Measurements from ENCODE around the gene CLASRP.

The CLASRP gene

GRCh38 chr19:45087531-45087930 lies 48.7 kb downstream of the CLASRP start:
- no peak for DNase-seq (ENCODE audit: low spot score)

DNA sequence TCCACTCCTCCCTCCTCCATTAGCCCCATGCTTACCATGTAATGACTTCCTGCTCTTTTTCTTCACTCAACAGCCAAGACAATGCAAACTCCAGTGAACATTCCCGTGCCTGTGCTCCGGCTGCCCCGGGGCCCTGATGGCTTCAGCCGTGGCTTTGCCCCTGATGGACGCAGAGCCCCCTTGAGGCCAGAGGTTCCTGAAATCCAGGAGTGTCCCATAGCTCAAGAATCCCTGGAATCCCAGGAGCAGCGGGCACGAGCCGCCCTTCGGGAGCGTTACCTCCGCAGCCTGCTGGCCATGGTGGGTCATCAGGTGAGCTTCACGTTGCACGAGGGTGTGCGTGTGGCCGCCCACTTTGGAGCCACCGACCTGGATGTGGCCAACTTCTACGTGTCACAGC lies 51.2 kb downstream of the CLASRP start:
- DNase-seq (ENCODE audit: low spot score): no peak

- no peak for DNase-seq (ENCODE audit: low spot score)
These were observed 51.8 kb downstream of the CLASRP start for GRCh38 chr19:45090606-45091005.

- DNase-seq (ENCODE audit: low spot score): peak; percentile 99
These were observed 52.4 kb downstream of the CLASRP start for GRCh38 chr19:45091031-45091923.

DNA sequence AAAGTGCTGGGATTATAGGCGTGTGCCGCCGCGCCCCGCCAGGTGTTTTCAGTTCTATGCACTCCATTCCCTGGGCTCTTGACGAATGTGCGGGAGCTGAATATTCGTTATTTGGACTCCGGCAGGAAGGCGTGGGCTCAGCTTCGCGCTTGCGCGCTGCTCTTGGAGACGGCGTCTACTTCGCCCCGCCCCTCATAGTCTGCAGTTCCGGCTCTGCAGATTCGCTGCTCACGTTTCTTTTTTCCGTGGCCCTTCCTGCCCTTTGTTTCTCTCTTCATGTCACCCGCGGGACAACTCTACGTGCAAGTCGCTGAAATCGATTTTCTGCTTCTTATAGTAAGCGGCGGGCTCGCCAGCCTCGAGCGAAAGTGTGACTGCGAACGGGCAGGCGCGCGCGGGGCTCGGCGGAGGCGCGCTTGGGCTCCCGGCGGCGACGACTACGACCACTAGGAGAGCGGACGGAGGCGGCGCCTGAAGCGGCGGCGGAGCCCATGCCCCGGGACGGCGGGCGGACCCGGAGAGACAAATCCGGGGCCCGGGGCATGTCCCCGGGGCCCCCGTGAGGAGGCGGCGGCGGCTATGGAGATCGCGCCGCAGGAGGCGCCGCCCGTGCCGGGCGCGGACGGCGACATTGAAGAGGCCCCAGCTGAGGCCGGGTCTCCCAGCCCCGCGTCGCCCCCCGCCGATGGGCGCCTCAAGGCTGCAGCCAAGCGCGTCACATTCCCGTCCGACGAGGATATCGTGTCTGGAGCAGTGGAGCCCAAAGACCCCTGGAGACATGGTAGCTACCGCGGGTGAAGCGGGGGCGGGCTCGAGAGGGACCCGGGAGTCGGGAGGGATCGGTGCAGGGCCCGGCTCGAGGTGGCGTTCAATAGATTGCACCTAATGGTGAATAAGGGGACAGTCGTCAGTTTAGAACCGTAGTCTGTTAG lies 54.2 kb downstream of the CLASRP start, which contains the start of gene PPP1R37:
TSS of gene PPP1R37 (plus strand) at position 433 of the 932 bp plus-strand sequence. CDS start at position 580, 147 bp downstream.
- DNase-seq (ENCODE audit: low spot score): peak; percentile 98

DNA sequence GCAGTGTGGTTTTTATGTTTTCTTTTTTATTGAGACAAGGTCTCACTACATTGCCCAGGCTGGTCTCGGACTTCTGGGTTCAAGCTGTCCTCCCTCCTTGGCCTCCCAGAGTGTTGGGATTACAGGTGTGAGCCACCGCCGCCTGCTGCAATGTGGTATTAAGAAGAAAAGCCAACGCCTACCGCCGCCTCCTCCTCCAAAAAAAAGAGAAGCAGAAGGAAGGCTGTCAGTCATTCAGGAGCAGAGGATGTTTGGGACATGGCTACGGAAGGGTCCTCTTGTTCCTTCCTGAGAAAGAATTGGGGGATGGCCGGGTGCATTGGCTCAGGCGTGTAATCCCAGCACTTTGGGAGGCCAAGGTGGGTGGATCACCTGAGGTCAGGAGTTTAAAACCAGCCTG lies 55.3 kb downstream of the CLASRP start:
- DNase-seq (ENCODE audit: low spot score): no peak

DNA sequence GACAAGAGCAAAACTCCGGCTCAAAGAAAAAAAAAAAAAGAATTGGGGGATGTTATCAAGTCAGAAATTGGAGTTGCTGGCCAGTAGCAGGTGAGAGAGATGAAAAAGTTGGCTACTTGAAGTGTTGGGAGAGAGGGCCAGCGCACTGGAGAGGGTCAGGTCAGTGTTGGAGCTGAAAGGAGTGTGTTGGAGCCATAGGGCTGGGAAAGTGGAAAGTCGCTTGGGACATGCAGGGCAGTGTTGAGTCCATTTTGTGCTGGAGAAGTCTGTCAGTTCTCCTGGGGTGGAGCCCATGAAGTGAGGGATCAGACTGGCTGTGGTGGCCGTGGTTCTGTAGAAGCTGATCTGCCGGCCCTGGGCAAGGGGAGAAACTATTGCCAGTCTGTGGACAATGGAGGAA lies 55.9 kb downstream of the CLASRP start:
- DNase-seq (ENCODE audit: low spot score): no peak

DNA sequence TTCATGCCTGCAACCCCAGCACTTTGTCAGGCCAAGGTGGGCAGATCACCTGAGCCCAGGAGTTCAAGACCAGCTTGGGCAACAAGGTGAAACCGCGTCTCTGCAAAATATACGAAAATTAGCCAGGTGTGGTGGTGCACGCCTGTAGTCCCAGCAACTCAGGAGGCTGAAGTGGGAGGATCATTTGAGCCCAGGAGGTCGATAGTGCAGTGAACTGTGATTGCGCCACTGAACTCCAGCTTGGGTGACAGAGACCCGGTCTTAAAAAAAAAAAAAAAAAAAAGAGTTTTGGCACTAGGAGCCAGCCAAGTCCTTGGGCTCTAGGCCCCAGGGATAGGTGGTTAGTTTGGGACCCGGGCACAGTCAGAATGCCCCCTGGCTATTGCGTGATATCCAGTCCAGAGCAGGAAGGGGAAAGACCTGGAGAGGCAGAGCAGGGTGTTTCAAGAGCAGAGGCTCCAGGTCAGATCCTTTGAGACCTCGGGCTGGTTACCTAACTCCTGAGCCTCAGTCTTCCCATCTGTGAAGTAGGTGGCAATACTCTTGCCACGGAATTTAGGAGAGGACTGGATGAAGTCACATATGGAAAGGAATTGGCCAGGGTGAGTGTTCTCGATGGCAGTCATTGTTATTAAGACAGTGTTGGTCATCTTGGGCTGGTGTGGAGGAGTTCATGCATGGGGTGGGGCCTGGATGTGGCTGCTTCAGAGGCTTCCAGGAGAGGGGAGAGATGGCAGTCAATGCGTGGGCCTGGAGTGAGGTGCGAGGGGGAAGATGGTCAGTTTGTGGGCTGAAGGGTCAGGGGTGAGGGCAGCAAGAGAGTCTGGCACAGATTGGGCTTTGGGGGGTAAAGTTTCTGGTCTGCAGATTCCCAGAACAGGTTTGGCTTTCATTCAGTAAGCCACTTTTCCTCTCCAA lies 56.9 kb downstream of the CLASRP start:
- no peak for DNase-seq (ENCODE audit: low spot score)

DNA sequence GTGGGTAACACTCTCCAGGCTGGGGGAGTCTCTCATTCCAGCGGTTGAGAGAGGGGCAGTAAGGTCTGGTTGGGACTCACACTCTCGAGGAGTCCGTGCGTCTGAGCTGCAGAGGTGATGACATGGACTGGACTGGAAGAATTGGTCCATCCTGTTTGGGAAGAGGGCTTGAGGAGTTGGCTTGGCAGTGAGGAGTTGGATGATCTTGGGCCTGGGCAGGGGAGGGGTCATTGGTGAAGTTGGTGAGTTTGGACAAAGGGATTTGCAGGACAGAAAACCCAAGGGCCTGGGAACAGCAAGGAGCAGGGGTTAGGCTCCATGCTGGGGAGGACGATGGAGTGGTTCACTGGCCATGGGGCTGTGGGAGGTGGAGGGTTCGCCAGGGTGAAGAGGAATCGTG lies 57.9 kb downstream of the CLASRP start:
- no peak for DNase-seq (ENCODE audit: low spot score)

- DNase-seq (ENCODE audit: low spot score): no peak
These were observed 58.6 kb downstream of the CLASRP start for GRCh38 chr19:45097450-45097775.

DNA sequence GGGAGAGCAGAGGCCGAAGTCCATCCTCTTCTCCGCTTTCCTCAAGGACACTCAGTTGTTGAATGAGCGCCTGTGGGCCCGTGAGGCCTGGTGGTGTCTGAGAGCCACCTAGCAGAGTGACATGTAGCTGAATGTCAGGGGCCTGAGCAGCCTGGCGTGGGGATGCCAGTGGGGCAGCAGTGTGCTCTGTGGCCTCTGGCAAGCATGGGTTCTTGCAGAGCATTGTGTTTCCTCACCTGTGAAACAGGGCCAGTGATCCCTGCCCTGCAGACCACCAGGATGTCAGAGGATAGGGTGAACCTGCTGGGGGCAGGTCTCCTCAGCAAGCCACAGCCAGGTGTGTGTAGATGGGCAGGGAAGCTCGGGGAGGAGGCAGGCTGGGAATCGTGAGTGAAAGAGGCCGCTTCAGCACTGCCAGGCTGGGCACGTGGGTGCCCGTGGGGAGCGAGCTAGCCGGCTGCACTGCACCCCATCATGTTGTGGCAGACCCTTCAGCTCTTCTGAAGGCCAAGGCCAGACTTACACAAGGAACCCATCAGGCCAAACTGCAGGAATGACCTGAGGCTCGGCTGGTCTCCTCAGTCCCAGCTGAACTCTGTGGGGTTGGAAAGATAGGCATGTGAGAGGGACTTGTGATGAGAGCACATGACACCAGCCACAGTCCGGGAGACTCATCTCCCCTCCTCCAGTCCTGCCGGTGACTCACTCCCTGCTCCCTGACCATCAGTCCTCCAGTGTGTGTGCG lies 59.1 kb downstream of the CLASRP start:
- DNase-seq (ENCODE audit: low spot score): no peak

DNA sequence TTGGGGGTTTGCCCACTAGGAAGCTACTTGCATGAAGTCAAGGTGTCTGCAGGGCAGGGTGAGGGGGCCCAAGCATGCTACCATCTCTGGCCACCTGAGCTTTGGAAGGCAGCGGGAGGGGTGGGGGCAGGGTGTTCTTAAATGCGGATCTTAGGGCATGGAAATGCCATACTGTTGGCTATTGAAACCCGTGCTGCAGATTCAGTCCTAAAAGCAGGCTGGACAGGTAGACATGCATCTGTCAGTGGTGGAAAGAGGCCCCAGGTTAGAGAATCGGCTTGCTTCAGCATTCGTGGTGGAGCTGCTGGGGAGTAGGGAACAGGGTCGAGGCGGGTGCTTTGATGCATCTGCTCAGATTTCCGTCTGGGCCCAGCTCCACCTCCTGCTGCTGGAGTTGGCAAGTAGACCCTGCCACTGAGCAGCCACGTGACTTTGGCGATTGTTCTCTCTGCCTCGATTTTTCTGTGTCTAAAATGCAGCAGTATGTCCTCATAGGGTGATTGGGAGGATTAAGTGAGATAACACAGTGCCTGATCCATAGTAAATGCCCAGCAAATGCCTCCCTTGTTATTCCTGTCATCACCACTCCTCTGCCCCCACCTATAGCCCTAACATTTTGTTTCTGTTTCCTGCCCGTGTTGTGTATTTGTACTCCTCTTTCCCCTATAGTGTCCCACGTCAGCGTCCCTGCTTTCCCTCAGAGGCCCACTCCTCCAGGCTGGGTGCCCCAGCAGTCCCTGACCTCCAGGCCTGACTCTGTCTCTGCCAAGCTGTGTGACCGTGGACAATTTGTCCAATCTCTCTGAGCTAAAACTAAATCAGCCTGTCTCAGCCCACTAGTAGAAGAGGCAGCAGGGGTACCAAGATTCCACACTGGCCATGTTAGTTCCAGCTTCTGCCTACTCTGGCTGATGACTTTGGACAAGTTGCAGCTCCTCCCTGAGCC lies 59.9 kb downstream of the CLASRP start:
- no peak for DNase-seq (ENCODE audit: low spot score)

GRCh38 chr19:45099467-45100191 lies 60.8 kb downstream of the CLASRP start:
- DNase-seq (ENCODE audit: low spot score): no peak

DNA sequence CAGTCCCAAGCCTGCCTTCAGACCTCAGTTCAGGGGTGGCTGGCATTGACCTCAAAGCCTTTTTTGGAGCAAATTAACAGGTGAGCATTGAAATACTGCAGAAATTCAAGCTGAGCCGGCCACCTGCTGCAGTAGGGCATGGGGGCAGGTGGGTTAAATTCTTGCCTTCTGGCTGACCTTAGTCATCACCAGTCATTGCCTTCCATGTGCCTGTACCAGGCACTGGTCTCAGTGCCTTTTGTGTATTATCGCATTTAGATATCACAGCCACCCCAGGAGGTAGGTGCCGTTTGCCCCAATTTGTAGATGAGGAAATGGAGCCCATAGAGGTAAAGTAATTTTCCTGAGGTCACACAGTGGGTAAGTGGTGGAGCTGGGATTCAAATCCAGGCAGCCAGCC lies 61.4 kb downstream of the CLASRP start:
- DNase-seq (ENCODE audit: low spot score): no peak

- no peak for DNase-seq (ENCODE audit: low spot score)
These were observed 62.0 kb downstream of the CLASRP start for GRCh38 chr19:45100846-45101252.

DNA sequence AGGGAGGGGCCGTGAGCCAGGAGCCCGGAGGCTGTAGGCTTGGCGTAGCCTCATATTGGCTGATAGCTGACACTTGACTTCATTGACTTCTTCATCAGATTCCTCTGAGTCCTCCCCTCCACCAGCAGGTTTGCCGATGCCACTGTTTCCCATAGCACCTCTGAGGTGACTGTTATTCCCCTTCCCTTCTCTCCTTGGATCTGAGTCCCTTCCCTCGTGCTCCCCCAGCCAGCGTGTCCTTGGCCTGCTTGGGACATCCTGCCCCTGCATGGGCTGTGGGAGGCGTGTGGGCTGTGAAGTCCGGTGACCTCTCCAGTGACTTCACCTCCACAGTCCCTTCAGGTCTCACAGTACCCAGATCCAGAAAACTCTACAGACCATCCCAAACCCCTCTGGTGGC lies 63.0 kb downstream of the CLASRP start:
- DNase-seq (ENCODE audit: low spot score): no peak

DNA sequence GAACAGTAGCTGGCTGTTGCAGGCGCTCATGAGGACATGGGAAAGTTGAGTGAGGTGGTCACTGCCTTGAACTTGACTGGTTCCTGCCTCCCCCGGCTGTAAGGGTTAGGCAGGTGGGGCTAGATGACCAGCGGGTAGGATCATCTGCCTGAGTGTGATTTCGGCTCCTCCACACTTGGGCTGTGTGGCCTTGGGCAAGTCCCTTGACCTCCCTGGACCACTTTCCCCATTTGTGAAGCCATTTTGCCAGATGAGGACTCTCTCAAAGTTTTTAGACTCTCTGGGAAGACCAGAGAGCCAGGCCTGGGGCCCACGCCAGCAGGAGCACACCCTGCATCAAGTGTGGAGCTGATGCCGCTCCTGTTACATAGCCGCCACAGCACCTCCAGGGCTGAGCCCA lies 63.6 kb downstream of the CLASRP start:
- DNase-seq (ENCODE audit: low spot score): no peak

DNA sequence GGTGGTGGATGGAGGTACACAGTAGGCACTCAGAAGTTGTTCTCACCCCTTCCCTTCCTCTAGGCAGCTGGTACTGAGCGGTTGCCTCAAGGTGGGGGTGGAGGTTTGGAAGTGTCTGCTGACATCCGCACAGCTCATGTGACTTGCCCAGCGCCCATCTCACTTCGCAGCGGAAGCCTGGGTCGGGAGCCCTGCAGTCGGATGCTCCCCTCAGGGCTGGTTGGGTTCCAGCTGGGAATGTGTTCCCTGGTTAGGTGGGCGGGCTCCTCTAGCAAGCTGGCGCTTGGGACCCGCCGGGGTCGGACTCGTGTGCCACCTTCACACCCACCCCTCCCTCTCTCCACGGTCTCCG lies 64.3 kb downstream of the CLASRP start:
- DNase-seq (ENCODE audit: low spot score): no peak

All from hematopoietic multipotent progenitor cell treated with erythropoietin and hydrocortisone succinate and interleukin-3 and kit ligand, for 17 days (in vitro differentiated cells).